PFSK-1 (cell line): ENCODE measurements around the gene LDAF1.

Experiments used
- FOXP2 ChIP-seq: optimal IDR thresholded peaks from 2 replicates; pipeline ENCODE3; 2011; ENCODE audit warnings: borderline replicate concordance, control low read depth, inconsistent platforms; ENCODE audit not compliant: insufficient read depth; ENCODE audit errors: extremely low read length, extremely low read depth
- POLR2AphosphoS5 ChIP-seq: IDR thresholded peaks from 2 replicates; pipeline ENCODE4 v1.6.1; 2012; ENCODE audit warnings: low read depth, mild to moderate bottlenecking, control low read depth, low read length, moderate library complexity
- SIN3A ChIP-seq: IDR thresholded peaks from 2 replicates; pipeline ENCODE4 v1.6.1; 2012; ENCODE audit warnings: mild to moderate bottlenecking, low read length, moderate library complexity, borderline replicate concordance; ENCODE audit not compliant: insufficient read depth
- TAF1 ChIP-seq: IDR thresholded peaks from 2 replicates; pipeline ENCODE4 v1.6.1; 2012; ENCODE audit warnings: low read length, control low read depth, borderline replicate concordance; ENCODE audit not compliant: insufficient read depth

DNA sequence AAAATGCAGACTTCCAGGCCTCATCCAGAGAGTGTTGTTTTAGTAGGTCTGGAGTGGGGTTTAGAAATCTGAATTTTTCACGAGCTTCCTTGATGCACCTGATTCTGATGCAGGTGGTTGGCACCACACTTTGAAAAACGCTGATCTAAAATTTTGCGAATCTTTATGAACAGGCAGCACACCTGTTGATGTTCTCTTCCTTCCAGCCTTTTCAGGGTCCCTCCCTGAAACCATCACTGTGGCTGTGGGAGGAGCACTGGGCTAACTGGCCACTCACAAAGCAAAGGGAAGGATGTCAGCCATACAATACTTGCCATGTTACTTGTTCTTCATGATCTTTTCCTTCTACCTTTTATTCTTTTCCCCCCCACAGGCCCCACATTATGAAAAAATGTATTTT lies 14.2 kb downstream of the LDAF1 start:
- no peak for TF ChIP-seq POLR2AphosphoS5
- no peak for TF ChIP-seq SIN3A
- TF ChIP-seq TAF1, result no peak
- no peak for TF ChIP-seq FOXP2
